Measurements from ENCODE around the gene SLC9A3.
"Not testable (repeated sequence)": the region's sequence is repeated elsewhere in the genome, so short reads cannot be mapped to it uniquely, and the experiment has no call there.

SLC9A3 gene

GRCh38 chr5:491119-491855 lies 33.0 kb downstream of the SLC9A3 start:
- Histone ChIP-seq H3K36me3 (ENCODE audit: control insufficient read depth, insufficient read depth, low read length) (no peaks in the 10 kb centered on the region), H3K9me3 (ENCODE audit: control insufficient read depth, insufficient read depth, low read length) (no peaks in the 10 kb centered on the region), H3K4me1 (ENCODE audit: control insufficient read depth, insufficient read depth, low read length) (no peaks in the 10 kb centered on the region), H3K27ac (ENCODE audit: low read depth, low read length) (no peak overlapping the region), H3K9ac (ENCODE audit: low read depth, low read length) (no peak overlapping the region), H3K4me3 (ENCODE audit: low read depth, low read length) (no peak overlapping the region), H3K27me3 (ENCODE audit: control insufficient read depth, insufficient read depth, low read length) (peaks cover 15% of the 10 kb centered on the region)

DNA sequence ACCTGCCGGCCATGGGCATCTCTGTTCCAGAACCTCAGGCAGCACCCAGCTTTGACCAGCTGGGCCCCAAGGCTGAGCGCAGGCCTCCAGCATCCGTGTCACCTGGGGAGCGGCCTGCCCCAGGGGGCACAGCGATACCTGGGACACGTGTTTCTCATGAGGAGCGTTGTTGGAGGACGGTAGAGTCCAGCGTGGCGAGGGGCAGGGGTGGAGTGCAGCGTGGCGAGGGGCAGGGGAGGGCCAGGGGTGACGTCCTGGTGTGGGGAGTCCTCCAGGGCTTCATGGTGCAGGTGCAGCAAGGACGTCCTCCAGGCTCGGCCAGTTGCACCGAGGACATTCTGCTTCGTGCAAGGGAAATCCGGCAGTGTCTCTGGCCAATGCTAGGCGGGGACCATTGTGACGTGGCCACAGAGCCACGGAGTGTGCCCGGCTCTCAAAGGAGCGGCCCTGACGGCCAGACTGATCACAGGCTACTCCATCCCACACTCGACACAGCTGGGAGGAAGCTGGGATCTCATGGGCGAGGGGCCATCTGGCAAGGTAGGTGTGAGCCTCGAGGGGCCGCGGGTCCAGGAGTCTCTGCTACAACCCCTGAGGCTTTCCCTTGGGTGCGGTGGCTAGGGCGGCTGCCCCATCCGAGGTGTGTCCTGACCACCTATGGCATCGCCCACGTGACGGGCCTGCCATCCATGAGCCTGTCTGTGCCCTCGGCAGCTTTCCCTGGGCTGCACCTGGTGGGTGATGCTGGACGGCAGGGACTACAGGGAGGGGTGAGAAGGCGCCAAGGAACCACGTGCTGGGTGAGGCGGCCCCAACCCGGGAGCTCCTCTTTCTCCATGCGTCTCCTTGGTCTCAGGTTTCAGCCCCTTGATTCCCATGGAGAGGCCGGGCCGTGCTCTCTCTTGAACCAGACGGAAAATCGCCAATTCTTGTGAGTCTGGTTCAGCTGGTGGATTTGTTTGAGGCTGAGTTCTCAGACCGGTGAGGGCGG lies 33.8 kb downstream of the SLC9A3 start:
- H3K36me3 ChIP-seq (ENCODE audit: control insufficient read depth, insufficient read depth, low read length): no peaks in the 10 kb centered on the region
- peaks cover 10% of the 10 kb centered on the region for H3K27me3 ChIP-seq (ENCODE audit: control insufficient read depth, insufficient read depth, low read length)
- H3K9ac ChIP-seq (ENCODE audit: low read depth, low read length): no peak overlapping the region
- no peaks in the 10 kb centered on the region for H3K4me1 ChIP-seq (ENCODE audit: control insufficient read depth, insufficient read depth, low read length)
- H3K4me3 ChIP-seq (ENCODE audit: low read depth, low read length): no peak overlapping the region
- no peaks in the 10 kb centered on the region for H3K9me3 ChIP-seq (ENCODE audit: control insufficient read depth, insufficient read depth, low read length)
- H3K27ac ChIP-seq (ENCODE audit: low read depth, low read length): no peak overlapping the region

GRCh38 chr5:489689-490080 lies 34.6 kb downstream of the SLC9A3 start:
- no peak overlapping the region for H3K9ac ChIP-seq (ENCODE audit: low read depth, low read length)
- H3K27ac ChIP-seq (ENCODE audit: low read depth, low read length): no peak overlapping the region
- peaks cover 5% of the 10 kb centered on the region for H3K27me3 ChIP-seq (ENCODE audit: control insufficient read depth, insufficient read depth, low read length)
- H3K9me3 ChIP-seq (ENCODE audit: control insufficient read depth, insufficient read depth, low read length): no peaks in the 10 kb centered on the region
- no peaks in the 10 kb centered on the region for H3K4me1 ChIP-seq (ENCODE audit: control insufficient read depth, insufficient read depth, low read length)
- H3K4me3 ChIP-seq (ENCODE audit: low read depth, low read length): no peak overlapping the region
- H3K36me3 ChIP-seq (ENCODE audit: control insufficient read depth, insufficient read depth, low read length): no peaks in the 10 kb centered on the region

DNA sequence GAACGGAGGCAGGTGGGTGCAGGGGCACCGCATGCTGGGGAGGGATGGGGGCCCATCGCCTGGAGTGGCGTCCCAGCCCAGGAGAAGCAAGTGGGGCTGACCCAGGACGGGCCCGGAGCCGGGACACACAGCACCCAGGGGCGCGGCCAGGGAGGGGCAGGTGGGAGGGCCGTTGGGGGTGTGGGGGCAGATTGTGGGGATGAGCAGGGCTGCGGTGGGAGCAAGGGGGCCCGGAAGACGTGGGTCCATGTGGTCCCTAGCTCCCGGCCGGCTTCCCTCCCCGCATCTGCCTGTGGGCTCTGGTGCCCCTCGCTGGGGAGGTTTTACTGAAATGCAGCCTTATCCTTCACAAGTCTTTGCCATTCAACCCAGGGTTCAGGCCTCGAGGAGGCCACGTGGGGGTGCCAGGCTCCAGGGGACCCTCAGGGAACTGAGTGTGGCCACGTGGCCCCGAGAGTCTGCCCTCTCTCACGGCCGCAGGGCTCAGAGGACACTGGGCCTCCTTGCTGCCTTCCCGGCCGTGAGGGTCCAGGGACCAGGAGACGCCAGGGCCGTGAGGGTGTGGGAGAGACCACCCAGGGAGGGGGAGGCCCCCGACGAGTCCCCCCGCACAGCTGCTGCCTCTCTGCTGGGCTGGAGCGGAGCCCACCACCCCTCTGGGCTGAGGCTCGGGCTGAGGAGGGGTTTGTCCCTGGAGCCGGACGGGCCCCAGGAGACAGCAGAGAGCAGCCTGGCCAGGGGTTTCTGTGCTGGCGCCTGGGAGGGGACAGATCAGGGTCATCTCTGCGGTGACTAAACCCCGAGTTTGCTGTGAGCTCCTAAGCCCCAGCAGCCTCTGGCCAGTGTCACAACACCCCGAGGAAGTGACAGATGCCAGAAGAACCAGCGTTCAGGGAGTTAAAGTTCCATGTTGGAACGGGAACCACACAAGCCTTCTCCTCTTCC lies 35.2 kb downstream of the SLC9A3 start:
- no peaks in the 10 kb centered on the region; the same call in 1 of the 2 replicates for H3K27me3 ChIP-seq (ENCODE audit: control insufficient read depth, insufficient read depth, low read length)
- H3K4me1 ChIP-seq (ENCODE audit: control insufficient read depth, insufficient read depth, low read length): no peaks in the 10 kb centered on the region
- no peaks in the 10 kb centered on the region for H3K36me3 ChIP-seq (ENCODE audit: control insufficient read depth, insufficient read depth, low read length)

DNA sequence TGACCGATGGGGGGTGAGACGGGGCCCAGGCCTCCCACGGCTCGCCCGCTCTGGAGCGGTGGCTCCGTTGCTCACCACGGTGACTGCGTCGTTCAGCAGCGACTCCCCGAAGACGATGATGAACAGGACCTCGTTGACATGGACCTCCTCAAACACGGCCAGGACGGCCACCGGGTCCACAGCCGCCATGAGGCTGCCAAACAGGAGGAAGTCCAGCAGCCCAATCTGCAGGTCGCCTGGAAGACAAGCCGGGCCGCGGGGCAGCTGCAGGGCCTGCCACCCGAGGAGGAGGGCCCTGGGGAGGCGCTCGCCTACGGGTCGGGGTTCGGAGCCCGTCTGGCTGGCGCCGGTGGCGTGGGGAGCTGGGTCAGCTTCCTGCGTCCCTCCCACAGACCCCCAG lies 36.0 kb downstream of the SLC9A3 start:
- Histone ChIP-seq H3K27ac (ENCODE audit: low read depth, low read length) (no peak overlapping the region), H3K9ac (ENCODE audit: low read depth, low read length) (no peak overlapping the region), H3K36me3 (ENCODE audit: control insufficient read depth, insufficient read depth, low read length) (no peaks in the 10 kb centered on the region), H3K27me3 (ENCODE audit: control insufficient read depth, insufficient read depth, low read length) (no peaks in the 10 kb centered on the region), H3K4me3 (ENCODE audit: low read depth, low read length) (no peak overlapping the region), H3K9me3 (ENCODE audit: control insufficient read depth, insufficient read depth, low read length) (no peaks in the 10 kb centered on the region), H3K4me1 (ENCODE audit: control insufficient read depth, insufficient read depth, low read length) (no peaks in the 10 kb centered on the region)

More for the DNA sequence above, 35.2 kb downstream of the SLC9A3 start:
- Histone ChIP-seq H3K9me3 (ENCODE audit: control insufficient read depth, insufficient read depth, low read length) (no peaks in the 10 kb centered on the region), H3K27ac (ENCODE audit: low read depth, low read length) (no peak overlapping the region), H3K4me3 (ENCODE audit: low read depth, low read length) (no peak overlapping the region), H3K9ac (ENCODE audit: low read depth, low read length) (no peak overlapping the region)

GRCh38 chr5:486597-486996 lies 37.7 kb downstream of the SLC9A3 start:
- H3K36me3 ChIP-seq (ENCODE audit: control insufficient read depth, insufficient read depth, low read length); H3K9me3 ChIP-seq (ENCODE audit: control insufficient read depth, insufficient read depth, low read length); H3K4me1 ChIP-seq (ENCODE audit: control insufficient read depth, insufficient read depth, low read length); H3K27ac ChIP-seq (ENCODE audit: low read depth, low read length); H3K27me3 ChIP-seq (ENCODE audit: control insufficient read depth, insufficient read depth, low read length); H3K4me3 ChIP-seq (ENCODE audit: low read depth, low read length); H3K9ac ChIP-seq (ENCODE audit: low read depth, low read length): not testable (repeated sequence)

GRCh38 chr5:485946-486491 lies 38.2 kb downstream of the SLC9A3 start:
- no peaks in the 10 kb centered on the region for H3K4me1 ChIP-seq (ENCODE audit: control insufficient read depth, insufficient read depth, low read length)
- no peak overlapping the region for H3K27ac ChIP-seq (ENCODE audit: low read depth, low read length)
- H3K9ac ChIP-seq (ENCODE audit: low read depth, low read length): no peak overlapping the region
- H3K36me3 ChIP-seq (ENCODE audit: control insufficient read depth, insufficient read depth, low read length): no peaks in the 10 kb centered on the region
- no peak overlapping the region for H3K4me3 ChIP-seq (ENCODE audit: low read depth, low read length)
- H3K27me3 ChIP-seq (ENCODE audit: control insufficient read depth, insufficient read depth, low read length): no peaks in the 10 kb centered on the region
- no peaks in the 10 kb centered on the region for H3K9me3 ChIP-seq (ENCODE audit: control insufficient read depth, insufficient read depth, low read length)

GRCh38 chr5:485113-485945 lies 38.9 kb downstream of the SLC9A3 start:
- no peaks in the 10 kb centered on the region for H3K9me3 ChIP-seq (ENCODE audit: control insufficient read depth, insufficient read depth, low read length)
- H3K4me3 ChIP-seq (ENCODE audit: low read depth, low read length): no peak overlapping the region
- H3K27me3 ChIP-seq (ENCODE audit: control insufficient read depth, insufficient read depth, low read length): no peaks in the 10 kb centered on the region
- no peaks in the 10 kb centered on the region for H3K36me3 ChIP-seq (ENCODE audit: control insufficient read depth, insufficient read depth, low read length)
- no peak overlapping the region for H3K9ac ChIP-seq (ENCODE audit: low read depth, low read length)
- no peak overlapping the region for H3K27ac ChIP-seq (ENCODE audit: low read depth, low read length)
- H3K4me1 ChIP-seq (ENCODE audit: control insufficient read depth, insufficient read depth, low read length): no peaks in the 10 kb centered on the region

- Histone ChIP-seq H3K4me3 (ENCODE audit: low read depth, low read length) (no peak overlapping the region), H3K4me1 (ENCODE audit: control insufficient read depth, insufficient read depth, low read length) (no peaks in the 10 kb centered on the region), H3K9me3 (ENCODE audit: control insufficient read depth, insufficient read depth, low read length) (no peaks in the 10 kb centered on the region), H3K9ac (ENCODE audit: low read depth, low read length) (no peak overlapping the region), H3K27ac (ENCODE audit: low read depth, low read length) (no peak overlapping the region), H3K27me3 (ENCODE audit: control insufficient read depth, insufficient read depth, low read length) (no peaks in the 10 kb centered on the region), H3K36me3 (ENCODE audit: control insufficient read depth, insufficient read depth, low read length) (no peaks in the 10 kb centered on the region)
Observed at GRCh38 chr5:484556-484955, 39.7 kb downstream of the SLC9A3 start.
